Measurements from ENCODE around the gene EPS8L3. TPM values are rescaled to one million over a fixed set of nuclear protein-coding genes. Genes with fewer than 3 reads are reported as not detected.
"Not testable (repeated sequence)": the region's sequence is repeated elsewhere in the genome, so short reads cannot be mapped to it uniquely, and the experiment has no call there.

EPS8L3 gene, protein sequence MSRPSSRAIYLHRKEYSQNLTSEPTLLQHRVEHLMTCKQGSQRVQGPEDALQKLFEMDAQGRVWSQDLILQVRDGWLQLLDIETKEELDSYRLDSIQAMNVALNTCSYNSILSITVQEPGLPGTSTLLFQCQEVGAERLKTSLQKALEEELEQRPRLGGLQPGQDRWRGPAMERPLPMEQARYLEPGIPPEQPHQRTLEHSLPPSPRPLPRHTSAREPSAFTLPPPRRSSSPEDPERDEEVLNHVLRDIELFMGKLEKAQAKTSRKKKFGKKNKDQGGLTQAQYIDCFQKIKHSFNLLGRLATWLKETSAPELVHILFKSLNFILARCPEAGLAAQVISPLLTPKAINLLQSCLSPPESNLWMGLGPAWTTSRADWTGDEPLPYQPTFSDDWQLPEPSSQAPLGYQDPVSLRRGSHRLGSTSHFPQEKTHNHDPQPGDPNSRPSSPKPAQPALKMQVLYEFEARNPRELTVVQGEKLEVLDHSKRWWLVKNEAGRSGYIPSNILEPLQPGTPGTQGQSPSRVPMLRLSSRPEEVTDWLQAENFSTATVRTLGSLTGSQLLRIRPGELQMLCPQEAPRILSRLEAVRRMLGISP
- polyA plus RNA-seq (ENCODE audit: insufficient read length in 4 of 4): under 1 TPM; 0.24 to 1.00 (median 0.50) TPM

DNA sequence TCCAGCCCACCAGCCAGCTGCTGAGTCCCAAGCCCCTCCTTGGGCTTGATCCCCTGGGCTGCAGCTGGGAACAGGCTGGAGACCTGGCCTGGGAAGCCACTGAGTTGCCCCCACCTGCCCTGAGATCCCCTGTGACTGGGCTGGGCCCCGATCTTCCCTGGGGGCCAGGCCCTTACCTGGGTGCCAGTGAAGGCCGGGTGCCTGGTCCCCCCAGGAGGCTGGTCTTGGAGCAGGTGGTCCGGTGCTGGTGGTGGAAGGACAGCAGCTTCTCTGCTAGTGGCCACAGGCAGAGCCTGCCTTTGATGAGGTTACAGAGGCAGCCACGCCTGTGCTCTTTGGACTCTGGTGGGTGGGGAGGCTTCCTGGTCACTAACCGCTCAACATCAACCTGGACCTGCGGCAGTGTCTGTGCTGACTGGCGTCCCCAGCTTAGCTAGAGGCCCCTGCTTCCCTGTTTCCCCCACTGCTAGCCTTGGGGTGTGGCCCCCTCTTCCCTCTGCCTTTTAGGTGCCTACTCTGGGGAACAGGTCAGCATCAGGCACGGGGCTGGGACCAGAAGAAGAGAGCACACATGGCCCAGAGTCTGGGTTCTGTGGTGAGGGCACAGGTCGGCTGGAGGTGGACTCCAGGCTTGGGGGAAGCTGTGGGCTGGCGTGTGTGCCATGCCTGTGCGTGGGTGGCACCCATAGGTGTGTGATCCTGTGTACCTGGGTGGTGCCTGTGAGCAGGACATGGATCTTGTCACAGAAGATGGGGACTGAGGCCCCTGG lies at the start of gene EPS8L3:
TSS of gene EPS8L3 (minus strand) at position 278 of the 770 bp plus-strand sequence. CDS start 2,174 bp downstream, outside the sequence.
- no peak for DNase-seq (ENCODE audit: low read depth in 4 of 4, low spot score in 3 of 4)

DNA sequence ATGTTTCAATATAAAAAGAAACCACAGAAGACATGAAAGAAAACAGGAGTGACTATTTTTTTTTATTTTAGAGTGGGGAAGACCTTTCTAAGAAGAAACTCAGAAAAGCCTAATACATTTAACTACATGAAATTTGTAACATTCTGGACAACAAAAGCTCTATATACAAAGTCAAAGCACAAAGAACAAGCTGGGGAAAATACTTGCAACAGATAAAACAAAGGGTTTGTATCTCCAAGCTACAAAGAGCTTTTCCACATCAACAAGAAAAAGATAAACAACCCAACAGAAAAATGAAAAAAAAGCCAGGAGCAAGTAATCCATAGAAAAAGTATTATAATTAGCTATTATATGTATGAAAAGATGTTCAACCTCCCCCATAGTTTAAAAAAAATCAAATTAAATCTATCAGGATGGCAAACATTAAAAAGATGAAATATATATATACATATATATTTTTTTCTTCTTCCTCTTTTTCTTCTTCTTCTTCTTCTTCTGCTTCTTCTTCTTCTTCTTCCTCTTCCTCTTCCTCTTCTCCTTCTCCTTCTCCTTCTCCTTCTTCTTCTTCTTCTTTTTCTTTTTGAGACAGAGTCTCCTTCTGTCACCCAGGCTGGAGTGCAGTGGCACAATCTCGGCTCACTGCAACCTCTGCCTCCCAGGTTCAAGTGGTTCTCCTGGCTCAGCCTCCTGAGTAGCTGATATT lies 49.1 kb upstream of the EPS8L3 start:
- DNase-seq (ENCODE audit: low read depth in 4 of 4, low spot score in 3 of 4): no peak

DNA sequence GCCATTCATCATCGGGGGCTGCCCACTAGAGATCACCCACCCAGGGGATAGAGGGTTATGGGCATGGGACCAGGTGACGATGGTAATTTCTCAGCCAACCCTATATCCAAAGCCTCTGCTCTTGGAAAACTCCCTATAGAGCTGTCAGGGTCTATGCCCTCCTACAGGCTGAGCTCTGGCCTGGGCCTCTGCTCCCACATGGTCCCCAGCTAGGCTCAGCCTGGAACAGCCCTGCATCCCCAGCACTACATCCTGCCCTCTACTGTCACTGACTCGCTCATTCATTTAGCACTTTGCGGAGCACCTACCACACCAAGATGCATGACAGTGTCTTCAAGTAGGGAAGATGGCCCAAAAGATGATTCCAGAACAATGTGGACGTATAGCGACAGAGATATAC lies 45.0 kb upstream of the EPS8L3 start:
- no peak for DNase-seq (ENCODE audit: low read depth in 4 of 4, low spot score in 3 of 4)

GRCh38 chr1:109807822-109808680 lies 44.3 kb upstream of the EPS8L3 start:
- DNase-seq (ENCODE audit: low read depth in 4 of 4, low spot score in 3 of 4): no peak

- DNase-seq (ENCODE audit: low read depth in 4 of 4, low spot score in 3 of 4): no peak
Observed at GRCh38 chr1:109807402-109807801, 43.7 kb upstream of the EPS8L3 start.

GRCh38 chr1:109806733-109807400 lies 43.1 kb upstream of the EPS8L3 start:
- no peak for DNase-seq (ENCODE audit: low read depth in 4 of 4, low spot score in 3 of 4)

GRCh38 chr1:109805486-109806165 lies 41.9 kb upstream of the EPS8L3 start:
- DNase-seq (ENCODE audit: low read depth in 4 of 4, low spot score in 3 of 4): no peak

GRCh38 chr1:109804660-109805059 lies 40.9 kb upstream of the EPS8L3 start:
- DNase-seq (ENCODE audit: low read depth in 4 of 4, low spot score in 3 of 4): no peak

DNA sequence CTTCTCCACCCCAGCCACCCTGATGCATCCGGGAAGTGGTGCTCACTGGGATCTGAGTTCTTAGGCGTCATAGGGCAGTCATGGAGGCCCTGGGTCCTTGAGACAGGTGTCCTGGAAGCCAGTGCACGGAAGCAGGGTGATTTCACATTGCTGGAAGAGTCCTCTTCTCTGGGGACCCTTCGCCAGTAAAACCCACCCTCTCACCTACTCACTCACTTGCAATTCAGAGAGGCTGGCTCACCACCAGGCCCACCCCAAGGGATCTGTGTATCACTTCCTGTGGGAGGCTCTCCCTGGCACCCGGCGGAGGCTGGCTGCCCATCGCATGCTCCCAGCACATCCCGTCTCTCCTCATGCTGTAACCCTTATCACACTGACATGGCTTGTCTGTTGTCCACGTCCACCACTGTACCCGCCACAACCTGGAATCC lies 40.2 kb upstream of the EPS8L3 start:
- no peak for DNase-seq (ENCODE audit: low read depth in 4 of 4, low spot score in 3 of 4)

- DNase-seq (ENCODE audit: low read depth in 4 of 4, low spot score in 3 of 4): no peak
Observed at GRCh38 chr1:109802901-109803561, 39.3 kb upstream of the EPS8L3 start.

GRCh38 chr1:109802136-109802900 lies 38.6 kb upstream of the EPS8L3 start:
- no peak for DNase-seq (ENCODE audit: low read depth in 4 of 4, low spot score in 3 of 4)

DNA sequence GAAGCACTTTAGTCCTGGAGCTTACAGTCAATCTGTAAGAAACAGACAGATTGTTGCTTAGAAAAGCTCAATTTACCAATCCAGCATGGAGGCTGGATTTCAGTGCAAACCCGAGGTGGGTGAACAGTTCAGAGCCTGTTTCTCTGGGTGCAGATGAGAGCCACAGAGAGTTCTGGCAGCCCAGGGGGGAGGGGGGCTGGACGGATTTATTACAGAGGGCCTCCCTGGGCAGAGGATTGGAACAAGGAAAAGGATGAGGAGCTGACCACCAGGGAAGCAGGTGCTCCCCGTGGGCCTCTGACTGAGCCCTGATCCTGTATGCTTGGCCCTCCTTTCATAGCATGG lies 38.0 kb upstream of the EPS8L3 start:
- no peak for DNase-seq (ENCODE audit: low read depth in 4 of 4, low spot score in 3 of 4)

DNA sequence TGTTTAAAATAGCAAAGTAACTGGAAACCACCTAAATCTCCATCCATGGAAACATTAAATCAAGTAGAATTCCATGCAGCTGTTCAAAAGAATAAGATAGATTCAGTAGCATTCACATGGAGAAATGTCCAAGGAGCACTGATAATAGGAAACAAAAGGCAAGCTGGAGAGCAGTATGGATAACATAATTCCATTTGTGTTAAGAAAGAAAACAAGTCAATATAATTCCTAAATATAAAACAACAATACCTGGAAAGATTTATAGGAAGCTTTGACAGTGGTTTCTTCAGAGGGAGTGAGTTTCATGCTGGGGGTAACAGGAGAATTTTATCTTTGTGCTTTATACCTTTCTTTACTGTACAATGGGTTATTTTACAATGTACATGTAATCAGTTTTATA lies 36.6 kb upstream of the EPS8L3 start:
- no peak for DNase-seq (ENCODE audit: low read depth in 4 of 4, low spot score in 3 of 4)

GRCh38 chr1:109799445-109799844 lies 35.7 kb upstream of the EPS8L3 start:
- no peak for DNase-seq (ENCODE audit: low read depth in 4 of 4, low spot score in 3 of 4)

DNA sequence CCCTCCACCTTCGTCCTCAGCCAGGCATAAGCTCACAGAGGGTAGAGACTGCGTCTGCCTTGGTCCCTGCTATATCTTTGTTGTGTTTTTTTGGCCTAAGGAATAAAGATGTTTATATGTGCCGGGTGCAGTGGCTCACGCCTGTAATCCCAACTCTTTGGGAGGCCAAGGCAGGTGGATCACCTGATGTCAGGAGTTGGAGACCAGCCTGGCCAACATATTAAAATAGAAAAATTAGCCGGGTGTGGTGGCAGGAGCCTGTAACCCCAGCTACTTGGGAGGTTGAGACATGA lies 33.5 kb upstream of the EPS8L3 start:
- DNase-seq (ENCODE audit: low read depth in 4 of 4, low spot score in 3 of 4): not testable (repeated sequence)

GRCh38 chr1:109796484-109797302 lies 33.0 kb upstream of the EPS8L3 start:
- DNase-seq (ENCODE audit: low read depth in 4 of 4, low spot score in 3 of 4): no peak

Measured in right renal pelvis (tissue), 4 donors.